T-helper 9 cell (primary cell): ENCODE measurements around the gene USP36.

Experiments
- DNase-seq: peaks from one replicate; pipeline ENCODE4 v3.0.0-alpha.2; 2020

The USP36 gene

DNA sequence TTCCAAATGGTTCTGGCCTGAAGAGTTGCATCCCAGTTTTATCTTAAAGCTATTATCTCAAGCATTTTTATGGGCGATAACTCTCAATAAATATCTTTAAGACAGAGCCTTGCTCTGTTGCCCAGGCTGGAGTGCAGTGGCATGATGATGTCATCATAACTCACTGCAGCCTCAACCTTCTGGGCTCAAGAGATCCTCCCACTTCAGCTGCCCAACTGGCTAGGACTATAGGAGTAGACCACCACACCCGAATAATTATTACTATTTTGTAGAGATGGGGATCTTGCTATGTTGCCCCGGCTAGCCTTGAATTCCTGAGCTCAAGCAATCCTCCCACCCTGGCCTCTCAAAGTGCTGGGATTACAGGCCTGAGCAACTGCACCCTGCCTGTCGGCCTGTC, 32.5 kb downstream of the USP36 start:
- DNase-seq, result no peak

DNA sequence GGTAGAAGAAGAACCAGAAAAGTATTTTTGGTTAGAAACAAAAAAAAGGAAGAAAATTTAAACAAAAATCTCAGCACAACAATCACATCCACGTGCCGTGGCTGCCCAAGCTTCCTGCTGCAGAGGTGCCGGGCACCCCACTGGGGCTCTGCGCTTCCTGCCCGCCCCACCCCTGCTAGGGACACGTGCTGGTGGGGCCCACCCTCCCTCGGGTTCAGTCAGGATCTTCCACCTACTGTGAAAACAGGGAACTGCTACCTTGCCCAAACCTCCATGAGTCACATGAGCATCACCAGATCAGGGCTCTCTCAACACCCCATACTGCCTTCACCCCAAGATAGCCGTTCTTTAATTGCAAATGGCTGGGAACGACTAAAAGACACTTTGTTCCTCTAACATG, 34.2 kb downstream of the USP36 start:
- peak; percentile 64 for DNase-seq

DNA sequence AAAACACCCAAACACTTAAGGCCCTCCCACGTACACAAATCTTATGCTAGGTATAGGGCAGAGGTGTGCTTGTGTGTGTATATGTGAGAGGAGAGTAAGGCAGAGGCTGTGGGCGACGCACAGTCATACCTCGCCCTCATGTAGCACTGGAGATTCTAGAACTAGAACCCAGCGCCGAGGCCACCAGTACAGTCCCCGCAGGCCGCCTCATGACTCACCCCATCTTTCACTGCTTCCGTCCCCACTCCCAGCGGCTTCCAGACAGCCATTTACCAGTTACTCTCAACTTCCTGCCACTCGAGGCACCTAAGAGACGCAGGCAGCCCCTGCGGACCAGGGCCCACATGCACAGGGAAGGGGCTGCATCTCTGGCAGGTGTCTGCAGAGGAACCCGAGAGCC, 35.3 kb downstream of the USP36 start:
- DNase-seq, result peak; percentile 73

DNA sequence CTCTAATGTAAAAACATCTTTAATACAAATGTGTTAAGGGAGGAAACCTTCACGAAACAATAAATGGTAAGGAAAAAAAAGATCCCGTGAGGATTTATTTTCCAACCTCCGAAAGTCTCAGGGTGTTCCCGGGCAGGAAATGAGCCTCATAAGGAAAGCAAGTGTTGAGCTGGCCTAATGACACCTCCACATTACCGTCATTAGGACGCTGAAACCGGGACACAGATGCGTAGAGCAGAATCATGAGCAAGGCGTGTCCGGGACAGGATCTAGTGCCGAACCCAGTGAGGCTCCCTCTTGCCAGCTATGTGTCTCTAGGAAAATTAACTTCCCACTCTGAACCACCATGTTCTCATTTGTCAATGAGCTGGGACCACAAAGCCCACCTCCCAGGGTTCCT, 35.8 kb downstream of the USP36 start:
- no peak for DNase-seq

DNA sequence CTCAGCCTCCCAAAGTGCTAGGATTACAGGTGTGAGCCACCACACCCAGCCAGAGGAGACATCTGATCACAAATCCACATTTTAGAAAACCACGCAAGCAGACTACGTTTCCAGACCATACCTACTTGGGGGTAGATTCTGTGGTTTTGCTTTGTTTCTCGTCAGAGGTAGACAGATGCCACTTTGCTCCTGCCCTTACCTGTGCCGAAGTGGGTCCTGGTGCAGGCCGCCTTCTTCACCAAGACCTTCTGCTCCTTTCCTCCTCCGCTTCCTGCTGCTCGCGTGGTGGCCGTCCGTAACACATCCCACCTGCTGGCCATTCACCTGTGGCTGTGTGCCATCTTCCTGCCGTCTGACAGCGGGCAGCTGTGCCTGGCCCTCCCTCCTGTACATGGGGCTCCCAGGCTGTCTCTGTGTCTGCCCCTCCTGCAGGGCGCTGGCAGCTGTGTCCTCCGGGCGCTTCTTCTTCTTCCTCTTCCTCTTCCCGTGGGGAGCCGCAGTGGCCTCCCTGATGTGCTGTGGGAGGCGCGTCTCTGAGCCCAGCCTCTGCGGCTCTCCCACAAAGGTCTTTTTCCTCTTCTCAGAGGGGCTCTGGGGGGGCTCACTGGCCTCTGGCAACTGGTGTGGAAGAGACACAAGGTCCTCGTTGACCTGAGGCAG, 37.3 kb downstream of the USP36 start:
- no peak for DNase-seq

DNA sequence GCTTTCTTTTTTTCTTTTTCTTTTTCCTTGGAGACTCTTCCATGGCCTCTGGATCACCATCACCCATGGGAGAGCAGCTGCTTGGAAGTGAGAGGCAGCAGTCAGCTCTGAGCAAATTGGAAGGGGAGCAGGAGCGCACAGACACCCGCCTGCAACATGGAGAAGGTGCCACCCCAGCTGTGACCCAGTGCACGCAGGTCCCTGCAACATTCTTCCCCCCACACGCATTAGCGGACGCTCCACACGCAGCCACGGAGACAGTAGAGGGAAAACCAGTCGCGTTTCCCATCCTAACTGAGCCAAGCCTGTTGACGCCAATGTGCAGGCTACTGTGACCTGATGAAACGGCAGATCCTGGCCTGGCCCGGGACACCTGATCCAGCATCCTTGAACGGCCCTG, 38.2 kb downstream of the USP36 start:
- no peak for DNase-seq

DNA sequence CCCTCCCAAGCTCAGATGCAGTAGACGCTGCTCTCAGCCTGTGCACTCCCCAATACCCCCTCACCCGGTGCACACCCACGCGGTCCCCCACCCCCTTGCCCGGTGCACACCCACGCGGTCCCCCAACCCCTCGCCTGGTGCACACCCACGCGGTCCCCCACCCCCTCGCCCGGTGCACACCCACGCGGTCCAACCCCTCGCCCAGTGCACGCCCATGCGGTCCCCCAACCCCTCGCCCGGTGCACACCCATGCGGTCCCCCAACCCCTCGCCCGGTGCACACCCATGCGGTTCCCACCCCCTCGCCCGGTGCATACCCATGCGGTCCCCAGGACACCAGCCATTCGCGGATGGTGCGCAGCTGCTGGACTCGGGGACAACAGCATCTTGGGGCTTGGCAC, 38.6 kb downstream of the USP36 start:
- no peak for DNase-seq

DNA sequence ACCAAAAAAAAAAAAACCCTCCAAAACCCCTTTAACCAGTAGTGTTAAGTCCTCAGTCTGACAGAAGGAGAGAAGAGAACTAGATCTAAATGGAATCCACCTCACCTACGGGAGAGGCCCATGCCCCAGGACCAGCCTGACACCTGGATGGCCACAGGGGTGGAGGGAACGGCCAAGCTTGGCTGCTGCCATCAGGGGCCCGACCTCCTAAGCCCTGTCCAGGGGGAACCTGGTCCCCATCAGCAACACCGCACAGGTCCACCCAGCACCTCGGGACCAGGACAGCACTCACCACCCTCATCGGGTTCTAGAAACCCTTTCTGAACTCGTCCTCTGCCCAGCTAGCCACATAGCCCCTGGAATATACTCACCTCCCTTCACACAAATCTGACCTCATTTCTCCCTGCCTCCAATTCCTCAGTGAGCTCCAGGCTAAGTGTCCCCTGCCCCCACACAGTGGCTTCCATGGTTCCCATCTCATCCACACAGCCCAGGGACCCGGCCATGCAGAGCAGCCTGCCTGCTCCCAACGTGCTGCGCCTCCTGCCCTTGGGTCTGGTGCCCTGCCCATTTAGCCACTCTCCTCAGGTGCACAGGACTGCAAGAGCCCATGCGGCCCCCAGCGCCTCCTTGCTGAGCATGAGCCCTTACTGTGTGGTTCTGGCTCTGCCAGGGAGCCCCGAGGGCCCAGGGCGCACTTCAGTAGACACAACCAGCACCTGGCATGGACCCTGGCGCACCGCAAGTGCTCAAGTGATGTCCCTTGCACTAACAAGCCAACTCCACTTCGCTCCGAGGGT, 40.3 kb downstream of the USP36 start:
- DNase-seq, result no peak

DNA sequence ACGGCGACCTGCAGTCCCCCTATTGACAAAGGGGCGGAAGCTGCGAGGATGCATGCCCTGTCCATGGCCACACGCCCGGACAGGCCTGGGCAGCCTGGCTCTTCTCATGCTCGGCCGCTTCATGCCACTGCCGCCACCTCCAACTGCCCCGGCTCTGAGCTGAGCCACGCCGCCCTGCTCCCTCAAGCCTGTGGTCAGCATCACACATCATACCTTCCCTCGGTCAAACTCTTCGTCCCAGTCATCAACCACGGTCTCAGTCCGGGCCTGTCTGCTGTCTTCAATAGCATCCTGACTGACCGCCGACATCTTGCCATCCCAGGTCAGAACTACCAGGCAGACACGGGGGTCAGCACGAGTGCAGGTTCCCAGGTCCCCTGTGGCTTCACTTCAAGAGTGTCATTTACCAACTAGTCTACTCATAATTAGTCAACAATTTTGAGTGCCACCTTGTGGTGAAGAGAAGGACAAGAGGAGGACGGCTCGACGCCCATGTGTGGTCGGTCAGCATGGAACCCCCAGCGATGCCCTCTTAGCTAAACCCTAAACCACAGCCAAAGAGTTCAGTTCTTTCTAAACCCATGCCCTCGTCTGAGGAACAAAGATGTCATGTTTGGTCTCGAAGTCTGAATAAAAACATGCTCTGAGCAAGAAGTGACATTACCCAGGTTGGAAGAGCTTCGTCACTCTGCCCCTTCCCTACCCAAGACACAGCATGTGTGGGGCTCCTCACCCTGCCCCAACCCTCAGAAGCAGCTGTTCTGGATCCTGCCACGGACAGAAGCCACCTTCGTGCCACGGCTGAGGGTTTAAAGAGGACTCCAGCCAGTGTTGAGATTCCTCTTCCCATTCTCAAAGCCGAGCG, 41.7 kb downstream of the USP36 start:
- DNase-seq, result no peak

DNA sequence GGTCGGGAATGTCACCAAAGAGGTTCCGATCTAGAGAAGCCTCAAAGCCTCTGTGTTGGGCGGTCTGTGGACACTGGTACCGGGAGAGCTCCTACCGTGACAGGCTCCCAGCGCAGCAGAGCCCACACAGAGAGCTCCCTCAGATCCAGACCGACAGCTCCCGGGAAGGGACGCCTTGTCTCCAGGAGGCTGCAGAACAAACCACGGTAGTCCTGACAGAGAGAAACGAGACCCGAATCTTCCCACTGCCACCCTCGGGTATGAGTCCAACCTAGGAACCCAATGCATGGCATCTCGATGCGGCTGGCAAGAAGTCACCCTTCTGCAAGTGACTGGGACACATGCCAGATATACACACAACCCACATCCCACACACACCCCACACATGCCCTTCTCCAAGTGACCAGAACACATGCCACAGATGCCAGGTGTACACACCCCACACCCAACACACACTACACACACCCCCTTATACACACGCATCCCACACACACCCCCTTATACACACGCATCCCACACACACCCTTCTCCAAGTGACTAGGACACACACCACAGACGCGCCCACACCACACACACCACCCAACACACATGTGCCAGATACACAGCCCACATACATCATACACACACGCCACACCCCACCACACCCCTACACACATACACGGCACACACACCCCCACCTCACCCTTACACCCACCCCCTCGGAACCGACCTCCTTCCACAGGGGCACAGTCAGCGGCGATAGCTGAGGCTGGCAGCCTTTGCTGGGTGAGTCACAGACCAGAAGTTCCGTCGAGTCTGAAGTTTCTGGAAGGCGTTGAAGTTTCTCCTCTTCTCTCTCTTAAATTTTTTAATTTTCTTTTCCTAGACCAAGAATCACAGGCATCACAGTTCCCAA, 42.7 kb downstream of the USP36 start:
- no peak for DNase-seq

DNA sequence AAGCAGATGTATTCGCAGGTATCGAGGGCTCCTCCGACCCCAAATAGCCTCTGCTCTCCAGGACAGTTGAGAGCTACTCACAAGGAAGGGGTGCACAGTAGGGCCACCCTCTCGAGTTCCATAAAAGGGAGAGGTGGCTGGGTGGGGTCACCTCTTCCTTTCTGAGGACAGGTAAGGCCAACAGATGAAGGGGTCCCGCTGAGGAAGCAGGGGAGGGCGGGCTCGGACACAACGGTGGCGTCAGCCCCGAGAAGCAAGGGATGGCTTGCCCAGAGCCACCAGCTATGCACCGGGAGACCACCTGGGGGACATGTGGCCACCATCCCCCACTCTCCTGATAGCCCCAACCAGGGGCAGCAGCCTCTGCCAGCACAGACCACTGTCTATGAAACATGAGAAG, 43.4 kb downstream of the USP36 start:
- DNase-seq, result no peak

DNA sequence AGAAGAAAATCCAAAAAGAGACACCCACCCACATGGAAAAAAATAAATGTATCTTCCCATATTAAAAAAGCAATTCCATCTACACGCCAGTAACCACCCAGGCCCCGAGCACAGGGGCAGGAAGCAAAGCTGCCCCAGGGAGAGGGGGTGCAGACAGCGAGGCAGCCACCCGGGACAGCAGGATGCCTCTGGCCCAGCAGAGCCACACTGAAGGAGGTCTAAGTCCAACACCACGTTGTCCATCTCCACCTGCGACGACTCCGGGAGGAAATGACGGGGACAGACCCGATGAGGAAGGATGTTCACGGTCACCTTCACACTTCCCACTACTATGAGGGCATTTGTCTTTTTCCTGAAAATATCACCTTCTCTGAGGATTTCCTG, 44.1 kb downstream of the USP36 start:
- DNase-seq, result no peak

DNA sequence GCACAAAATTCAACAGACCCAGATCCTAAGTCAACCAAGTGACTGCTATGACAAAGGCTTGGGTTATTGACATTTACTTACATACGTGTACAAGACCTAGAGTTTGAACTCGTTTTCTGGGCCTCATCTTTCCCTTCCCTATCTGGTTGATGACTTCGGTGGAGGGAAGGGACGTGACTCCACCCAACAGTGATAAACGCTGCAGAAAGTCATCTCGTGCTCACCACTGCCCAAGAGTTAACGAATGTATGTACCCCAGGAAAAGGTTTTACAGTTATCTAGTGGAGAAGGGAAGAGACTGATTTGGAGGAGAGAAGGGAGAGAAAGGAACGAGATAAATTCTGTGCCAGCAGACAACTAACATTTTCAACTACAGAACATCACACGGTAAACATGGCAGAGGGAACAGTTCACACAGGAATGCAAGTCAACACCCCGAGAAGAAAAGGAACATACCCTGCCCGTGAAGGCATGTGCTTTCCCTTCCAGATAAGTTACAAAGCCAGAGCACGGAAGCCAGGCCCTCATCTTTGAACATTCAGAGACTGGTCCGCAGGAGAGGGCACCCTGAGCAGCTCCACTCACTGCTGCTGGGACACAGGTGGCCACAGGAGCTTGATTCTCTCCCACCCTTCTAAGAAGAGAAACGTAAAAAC, 44.6 kb downstream of the USP36 start:
- no peak for DNase-seq

DNA sequence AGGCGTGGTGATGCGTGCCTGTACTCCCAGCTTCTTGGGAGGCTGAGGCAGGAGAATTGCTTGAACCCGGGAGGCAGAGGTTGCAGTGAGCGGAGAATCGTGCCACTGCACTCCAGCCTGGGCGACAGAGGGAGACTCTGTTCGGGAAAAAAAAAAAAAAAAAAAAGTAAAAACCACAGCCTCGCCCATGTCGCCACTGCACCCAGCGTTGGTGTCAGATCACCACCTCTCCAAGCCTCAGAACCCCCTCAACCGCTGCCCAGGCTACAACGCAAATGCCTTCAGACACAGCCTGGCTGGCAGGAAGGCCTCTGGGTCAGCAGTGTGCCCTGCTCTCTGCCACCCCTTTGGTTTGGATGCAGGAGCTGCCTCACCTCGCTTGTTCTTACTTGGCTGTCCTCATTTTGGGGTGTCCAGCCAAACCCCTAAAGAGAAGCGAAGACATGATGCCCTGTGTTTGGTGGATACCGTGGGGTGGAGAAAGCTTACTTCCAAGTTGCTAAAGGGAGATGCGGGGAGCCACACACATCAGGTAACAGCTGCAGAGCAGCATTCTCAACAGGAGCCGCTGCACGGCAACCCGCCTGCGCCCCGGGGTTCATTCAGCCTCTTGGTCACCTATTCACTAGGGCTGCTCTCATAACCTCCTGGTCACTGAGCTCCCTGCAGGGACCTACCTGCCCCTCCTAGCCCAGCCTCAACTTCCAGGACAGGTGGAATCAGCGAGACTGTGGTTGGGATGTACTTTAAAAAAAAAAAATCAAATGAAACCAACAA, 45.6 kb downstream of the USP36 start:
- no peak for DNase-seq

DNA sequence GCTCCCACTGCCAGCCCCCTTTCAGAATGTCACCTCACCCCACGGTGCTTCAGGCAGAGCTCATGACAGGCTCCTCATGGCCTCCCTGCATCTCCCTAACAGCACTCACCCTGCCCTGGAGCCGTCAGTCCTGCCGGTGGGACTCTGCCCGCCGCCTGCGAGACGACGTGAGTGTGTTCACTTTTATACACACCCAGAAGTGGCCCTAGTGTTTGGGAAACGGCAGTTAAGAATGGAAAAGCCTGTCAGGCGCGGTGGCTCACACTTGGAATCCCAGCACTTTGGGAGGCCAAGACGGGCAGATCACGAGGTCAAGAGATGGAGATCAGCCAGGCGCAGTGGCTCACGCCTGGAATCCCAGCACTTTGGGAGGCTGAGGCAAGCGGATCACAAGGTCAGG, 46.2 kb downstream of the USP36 start:
- no peak for DNase-seq

DNA sequence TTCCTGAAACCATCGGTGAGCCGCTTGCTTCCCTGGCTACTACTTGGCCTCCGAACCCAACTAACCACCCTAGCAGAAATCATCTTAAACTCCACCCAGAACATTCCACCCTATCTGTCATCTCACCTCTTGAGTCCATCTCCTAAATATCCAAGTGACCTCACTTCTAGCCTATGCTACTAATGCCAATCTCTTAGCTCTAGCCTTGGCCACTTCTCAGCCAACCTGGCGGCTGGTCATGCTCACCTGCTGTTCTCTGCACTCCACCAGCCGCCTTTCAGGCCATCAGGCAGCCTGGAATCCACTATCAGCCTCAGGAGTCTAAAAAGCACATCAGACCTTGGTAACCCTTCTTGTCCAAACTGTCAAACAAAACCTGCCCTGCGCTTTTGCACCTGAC, 46.6 kb downstream of the USP36 start:
- no peak for DNase-seq

DNA sequence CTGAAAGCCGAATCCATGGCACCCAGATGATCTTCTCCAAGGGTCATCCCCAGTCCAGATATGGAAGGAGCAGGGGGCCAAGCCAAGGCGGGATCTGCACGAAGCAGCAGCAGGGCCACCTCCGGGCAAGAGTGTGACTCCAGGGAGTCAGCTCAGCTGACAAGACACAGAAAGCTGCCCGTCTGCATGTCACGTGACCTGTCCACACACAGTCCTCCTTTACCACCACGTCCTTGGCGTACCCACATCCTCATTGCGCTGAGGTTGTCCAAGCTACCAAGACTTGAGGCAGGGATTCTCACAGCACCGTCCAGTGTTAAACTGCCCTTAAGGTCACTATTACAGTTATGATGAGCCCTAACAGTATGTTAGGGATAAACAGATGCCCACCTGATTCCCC, 47.2 kb downstream of the USP36 start:
- no peak for DNase-seq

DNA sequence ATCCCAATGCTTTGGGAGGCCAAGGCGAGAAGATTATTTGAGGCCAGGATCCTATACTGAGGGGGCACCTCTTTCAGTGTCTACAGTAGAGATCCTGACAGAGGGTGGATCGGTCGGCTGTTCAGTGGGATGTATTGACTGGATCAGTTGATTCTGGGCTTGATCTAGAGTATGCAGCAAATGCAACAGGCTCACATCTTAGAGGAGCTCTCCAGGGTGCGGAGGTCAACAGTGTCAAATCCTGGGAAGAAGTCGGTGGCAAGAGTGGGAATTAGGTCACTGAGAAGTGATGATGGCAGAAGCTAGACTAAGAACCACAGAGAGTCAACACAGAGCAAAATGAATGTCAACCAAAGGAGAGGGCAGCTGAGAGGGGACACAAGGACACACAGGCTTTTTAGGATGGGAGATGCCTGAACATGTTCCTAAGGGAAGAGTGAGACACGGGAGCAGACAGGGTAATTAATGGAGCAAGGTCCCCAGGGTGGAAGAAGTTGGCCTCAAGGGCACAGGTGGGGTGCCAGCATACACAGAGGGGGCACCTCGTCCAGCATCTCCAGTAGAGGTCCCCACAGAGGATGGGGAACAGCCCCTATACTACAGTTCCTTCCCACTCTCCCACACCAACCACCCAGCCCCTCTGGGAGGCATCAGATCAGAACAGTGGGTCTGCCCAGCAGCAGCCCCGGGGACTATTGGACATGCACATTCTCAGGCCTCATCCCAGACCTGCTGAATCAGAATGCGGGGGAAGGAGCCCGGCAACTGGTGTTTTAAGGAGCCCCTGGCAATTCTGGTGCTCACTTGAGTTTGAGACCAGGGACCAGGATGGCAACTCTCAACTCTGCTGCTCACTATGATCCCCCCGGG, 48.5 kb downstream of the USP36 start:
- DNase-seq, result no peak

DNA sequence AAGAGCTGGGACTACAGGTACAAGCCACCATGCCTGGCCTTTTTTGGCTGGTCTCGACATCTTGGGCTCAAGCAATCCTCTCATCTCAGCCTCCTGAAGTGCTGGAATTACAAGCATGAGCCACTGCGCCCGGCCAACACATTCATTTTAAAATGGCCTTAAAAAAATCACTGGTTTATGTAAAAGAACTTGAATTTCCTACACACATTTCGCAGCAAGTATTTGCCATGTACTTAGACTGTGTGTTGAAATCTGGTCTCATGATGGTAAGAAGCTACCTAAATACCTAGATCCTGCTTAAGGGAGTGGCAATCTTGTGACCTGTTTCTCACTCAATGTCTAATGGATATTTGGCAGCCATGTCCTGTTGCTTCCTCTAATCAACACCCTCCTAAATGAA, 50.1 kb downstream of the USP36 start:
- no peak for DNase-seq

DNA sequence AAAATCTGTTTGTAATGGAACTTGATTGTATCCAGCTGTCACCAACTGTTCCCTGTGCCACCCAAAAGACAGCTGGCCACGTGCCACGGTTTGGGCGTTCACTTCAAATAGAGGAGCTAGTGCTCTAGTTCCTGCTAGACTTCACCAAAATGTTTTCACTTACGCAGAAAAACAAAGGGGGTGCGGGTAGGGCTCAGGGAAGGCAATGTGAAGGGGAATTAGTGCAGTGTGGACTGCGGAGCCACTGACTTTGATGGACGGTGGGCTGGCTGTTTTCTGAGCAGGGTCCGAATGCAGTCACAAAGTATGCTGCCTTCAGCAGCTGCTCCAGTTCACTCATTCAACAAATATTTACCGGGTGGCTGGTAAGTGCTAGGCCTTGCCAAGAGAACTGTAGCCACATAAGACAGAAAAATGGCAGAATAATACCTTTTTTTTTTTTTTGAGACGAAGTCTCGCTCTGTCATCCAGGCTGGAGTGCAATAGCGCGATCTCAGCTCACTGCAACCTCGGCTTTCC, 50.9 kb downstream of the USP36 start:
- DNase-seq, result peak; percentile 44
